SK-N-SH (cell line): ENCODE data around the gene MDK. TPM values are rescaled to one million over a fixed set of nuclear protein-coding genes. Genes with fewer than 3 reads are reported as not detected.

ENCODE experiments used
- CTCF ChIA-PET: fragments of 300-600, 350-600 bp; formaldehyde crosslinking; extraction: SDS; loops from one replicate; lab custom pipeline; 2021; lab: Yijun Ruan, JAX
- POLR2A ChIA-PET: fragments of 350-600 bp; sonication (Branson Sonifier 250); formaldehyde crosslinking; extraction: SDS; loops from one replicate; lab custom pipeline; 2020; ENCODE audit warnings: antibody characterized with exemption, inconsistent platforms; lab: Yijun Ruan, JAX
- DNase-seq: peaks from one replicate; pipeline ENCODE4 v3.0.0; 2012
- H2AFZ ChIP-seq: fragments of 200-600 bp; sonication (generic); 2 replicates; pipeline ENCODE4 v1.8.1; 2016; ENCODE audit warnings: antibody characterized with exemption, mild to moderate bottlenecking, low read depth
- H3F3A ChIP-seq: fragments of 200-600 bp; sonication (generic); replicated peaks from 2 replicates; pipeline ENCODE3; 2016; ENCODE audit warnings: antibody characterized with exemption, mild to moderate bottlenecking; ENCODE audit not compliant: insufficient read depth
- H3K27ac ChIP-seq, 2 experiments: fragments of 200-500 bp in 1 of 2; fragments of 200-600 bp in 1 of 2; sonication (Bioruptor generic) in 1 of 2; sonication (generic), shearing (Covaris generic) in 1 of 2; 2 replicates each; pipeline versions ENCODE4 v1.5.1 to v1.6.1; 2014 to 2016; ENCODE audit warnings: low read depth in 2 of 2, inconsistent platforms in 1 of 2, low read length in 1 of 2, mild to moderate bottlenecking in 1 of 2, mixed read lengths in 1 of 2
- H3K27me3 ChIP-seq: fragments of 200-600 bp; sonication (generic), shearing (Covaris generic); 2 replicates; pipeline ENCODE4 v1.6.1; 2016; ENCODE audit warnings: mixed run types; ENCODE audit not compliant: insufficient read depth
- H3K36me3 ChIP-seq, 2 experiments: fragments of 200-500 bp in 1 of 2; fragments of 200-600 bp in 1 of 2; sonication (Bioruptor generic) in 1 of 2; sonication (generic) in 1 of 2; replicated peaks in 1 of 2; 2 replicates each; pipeline versions ENCODE3 to v1.5.1; 2014 to 2016; ENCODE audit warnings: low read length in 1 of 2, mild to moderate bottlenecking in 1 of 2; ENCODE audit not compliant: insufficient read depth in 2 of 2, control insufficient read depth in 1 of 2
- H3K4me1 ChIP-seq, 2 experiments: fragments of 200-500 bp in 1 of 2; fragments of 200-600 bp in 1 of 2; sonication (Bioruptor generic) in 1 of 2; sonication (generic), shearing (Covaris generic) in 1 of 2; 2 replicates each; pipeline versions ENCODE4 v1.5.1 to v1.6.1; 2014 to 2016; ENCODE audit warnings: low read depth in 1 of 2, low read length in 1 of 2, mixed run types in 1 of 2; ENCODE audit not compliant: insufficient read depth in 2 of 2, control insufficient read depth in 1 of 2
- H3K4me2 ChIP-seq: fragments of 200-600 bp; sonication (generic), shearing (Covaris generic); 2 replicates; pipeline ENCODE4 v1.6.1; 2017; ENCODE audit warnings: mixed run types
- H3K4me3 ChIP-seq, 2 experiments: fragments of 200-500 bp in 1 of 2; fragments of 200-600 bp in 1 of 2; sonication (Bioruptor generic) in 1 of 2; sonication (generic), shearing (Covaris generic) in 1 of 2; 2 replicates each; pipeline versions ENCODE4 v1.5.1 to v1.8.1; 2014 to 2016; ENCODE audit warnings: low read depth in 2 of 2, inconsistent platforms in 1 of 2, low read length in 1 of 2, mild to moderate bottlenecking in 1 of 2, mixed read lengths in 1 of 2, moderate library complexity in 1 of 2
- H3K79me2 ChIP-seq: fragments of 200-600 bp; sonication (generic); 2 replicates; pipeline ENCODE4 v1.8.1; 2017; ENCODE audit warnings: mild to moderate bottlenecking; ENCODE audit not compliant: insufficient read depth
- H3K9ac ChIP-seq: fragments of 200-600 bp; sonication (generic); 2 replicates; pipeline ENCODE4 v1.6.1; 2017; ENCODE audit warnings: mixed run types
- H3K9me2 ChIP-seq: fragments of 200-600 bp; sonication (generic); 2 replicates; pipeline ENCODE4 v1.6.1; 2017; ENCODE audit warnings: mixed run types
- H3K9me3 ChIP-seq: fragments of 200-600 bp; sonication (generic); 2 replicates; pipeline ENCODE4 v1.6.1; 2017; ENCODE audit warnings: mixed run types, mild to moderate bottlenecking, moderate library complexity
- H4K20me1 ChIP-seq: fragments of 200-600 bp; sonication (generic); 2 replicates; pipeline ENCODE4 v1.6.1; 2017; ENCODE audit warnings: mild to moderate bottlenecking, mixed run types; ENCODE audit not compliant: insufficient read depth
- CHD2 ChIP-seq: fragments of 150-350 bp; IDR thresholded peaks from 2 replicates; pipeline ENCODE4 v1.6.1; 2018; ENCODE audit warnings: low read length; ENCODE audit not compliant: partially characterized antibody
- ELF1 ChIP-seq: IDR thresholded peaks from 2 replicates; pipeline ENCODE4 v1.4.0; 2012
- EP300 ChIP-seq, 2 experiments: IDR thresholded peaks; 2 replicates each; pipeline versions ENCODE4 v1.4.0 to v1.6.1; 2012; ENCODE audit warnings: borderline replicate concordance in 1 of 2, low read depth in 1 of 2, low read length in 1 of 2
- EZH2phosphoT487 ChIP-seq: fragments of 200-600 bp; sonication (generic); IDR thresholded peaks from 2 replicates; pipeline ENCODE4 v1.6.1; 2017; ENCODE audit warnings: low read depth, mixed run types, mild to moderate bottlenecking, antibody characterized with exemption, moderate library complexity, borderline replicate concordance
- FOXJ3 ChIP-seq: sonication (generic); formaldehyde crosslinking; IDR thresholded peaks from 2 replicates; pipeline ENCODE4 v1.5.1; 2020; ENCODE audit warnings: mild to moderate bottlenecking, missing genetic modification reagents
- MEF2A ChIP-seq: IDR thresholded peaks from 2 replicates; pipeline ENCODE4 v1.4.0; 2012; ENCODE audit warnings: low read depth, borderline replicate concordance
- MXI1 ChIP-seq: IDR thresholded peaks from 2 replicates; pipeline ENCODE4 v1.6.1; 2012; ENCODE audit warnings: mild to moderate bottlenecking, low read depth, low read length, improper control_type of control experiment
- NFIC ChIP-seq: IDR thresholded peaks from 2 replicates; pipeline ENCODE4 v1.4.0; 2012; ENCODE audit warnings: borderline replicate concordance
- NRF1 ChIP-seq: IDR thresholded peaks from 2 replicates; pipeline ENCODE4 v1.6.1; 2012; ENCODE audit warnings: low read depth, mild to moderate bottlenecking, low read length
- RAD21 ChIP-seq: IDR thresholded peaks from 2 replicates; pipeline ENCODE4 v1.6.1; 2012; ENCODE audit warnings: mild to moderate bottlenecking, low read length
- RCOR1 ChIP-seq: fragments of 150-350 bp; IDR thresholded peaks from 2 replicates; pipeline ENCODE4 v1.6.1; 2017; ENCODE audit warnings: antibody characterized with exemption, low read length
- RXRA ChIP-seq: IDR thresholded peaks from 2 replicates; pipeline ENCODE4 v1.4.0; 2012; ENCODE audit warnings: low read depth, mild to moderate bottlenecking, borderline replicate concordance
- SIN3A ChIP-seq: IDR thresholded peaks from 2 replicates; pipeline ENCODE4 v1.6.1; 2012; ENCODE audit warnings: low read depth, mild to moderate bottlenecking, low read length, moderate library complexity, borderline replicate concordance
- TCF12 ChIP-seq: IDR thresholded peaks from 2 replicates; pipeline ENCODE4 v1.4.0; 2012
- YY1 ChIP-seq: IDR thresholded peaks from 2 replicates; pipeline ENCODE4 v1.4.0; 2012; ENCODE audit warnings: low read depth, mild to moderate bottlenecking
- WGBS: methylation state at CpG from one replicate; pipeline ENCODE4 v1.1.6; 2017; ENCODE audit warnings: low lambda C conversion rate; 5-methylcytosine and 5-hydroxymethylcytosine counted together
- polyA plus RNA-seq, 3 experiments: library from polyadenylated mRNA; depleted of rRNA; stranded (reverse); fragments of >200 nt; gene quantifications; 2 replicates each; pipeline ENCODE4 v1.2.3, GENCODE V29; 2012
- TF ChIP-seq, protein P1 (sequence below): IDR thresholded peaks from 2 replicates; pipeline ENCODE4; 2012
- TF ChIP-seq, protein P2 (sequence below): fragments of 150-350 bp; IDR thresholded peaks from 2 replicates; pipeline ENCODE4 v1.6.1; 2017; ENCODE audit warnings: antibody characterized with exemption, low read length, low read depth, borderline replicate concordance
- TF ChIP-seq, protein P3 (sequence below): IDR thresholded peaks from 2 replicates; pipeline ENCODE4 v1.6.1; 2012; ENCODE audit warnings: mild to moderate bottlenecking, low read depth, low read length, moderate library complexity

Gene MDK
- polyA plus RNA-seq, 1 of the 3 experiments (the other 2 are of a cell fraction): 2,395 TPM

DNA sequence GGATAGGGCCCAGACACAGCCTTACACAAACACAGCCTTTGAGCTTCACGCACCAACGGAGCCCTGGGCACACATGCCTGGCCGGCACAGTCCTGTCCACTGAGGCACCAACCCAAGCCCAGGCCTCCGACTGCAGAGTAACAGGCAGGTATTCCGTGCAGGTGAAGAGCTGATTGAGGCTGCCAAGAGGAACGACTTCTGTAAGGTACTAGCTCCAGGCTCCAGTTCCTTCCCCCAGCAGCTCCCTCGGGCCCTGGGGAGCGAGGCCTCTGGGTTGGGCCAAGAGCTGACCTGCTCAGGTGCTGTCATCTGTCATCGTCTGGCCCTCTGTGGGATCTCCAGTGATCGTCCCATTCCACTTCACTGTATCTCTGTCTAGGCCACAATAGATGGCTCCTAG is 3.2 kb upstream of the MDK start:
- no peaks in the 10 kb centered on the region; the same call in 1 of the 2 replicates for H3K79me2 ChIP-seq
- H3K27ac ChIP-seq: no peak overlapping the region; a peak in 1 of 4 replicates
- CTCF ChIA-PET: interaction anchor here (0.9 to 5.3 kb wide), 8 partner anchors 10 to 32 kb away, joined by 3 to 47 read pairs (median 4); partner anchors contain the start of genes CHRM4 and DGKZ
- H3K9me2 ChIP-seq: no peaks in the 10 kb centered on the region
- DNase-seq: no peak
- no peak overlapping the region for H2AFZ ChIP-seq
- TF ChIP-seq MEF2A: no peak
- no peak for TF ChIP-seq MXI1
- no peak for TF ChIP-seq ELF1
- TF ChIP-seq EP300 (IDR thresholded peaks at IDR 0.05; ENCODE audit: borderline replicate concordance in 1 of 2, low read depth in 1 of 2, low read length in 1 of 2): no peak
- TF ChIP-seq RXRA: no peak
- no peak for TF ChIP-seq RCOR1
- no peak for TF ChIP-seq TCF12
- TF ChIP-seq FOXJ3 (CRISPR knock-in tag): no peak
- no peak for TF ChIP-seq NRF1
- TF ChIP-seq, protein P1, sequence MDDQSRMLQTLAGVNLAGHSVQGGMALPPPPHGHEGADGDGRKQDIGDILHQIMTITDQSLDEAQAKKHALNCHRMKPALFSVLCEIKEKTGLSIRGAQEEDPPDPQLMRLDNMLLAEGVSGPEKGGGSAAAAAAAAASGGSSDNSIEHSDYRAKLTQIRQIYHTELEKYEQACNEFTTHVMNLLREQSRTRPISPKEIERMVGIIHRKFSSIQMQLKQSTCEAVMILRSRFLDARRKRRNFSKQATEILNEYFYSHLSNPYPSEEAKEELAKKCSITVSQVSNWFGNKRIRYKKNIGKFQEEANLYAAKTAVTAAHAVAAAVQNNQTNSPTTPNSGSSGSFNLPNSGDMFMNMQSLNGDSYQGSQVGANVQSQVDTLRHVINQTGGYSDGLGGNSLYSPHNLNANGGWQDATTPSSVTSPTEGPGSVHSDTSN: no peak
- TF ChIP-seq RAD21: no peak
- POLR2A ChIA-PET: no interaction called here
- peaks cover 3% of the 10 kb centered on the region for H3F3A ChIP-seq
- H3K4me3 ChIP-seq: no peak overlapping the region
- H3K9me3 ChIP-seq: no peaks in the 10 kb centered on the region
- WGBS: 100% methylated on average over 6 of the region's 10 CpGs
- no peaks in the 10 kb centered on the region for H4K20me1 ChIP-seq
- H3K9ac ChIP-seq: no peak overlapping the region
- peaks cover 10 to 21% of the 10 kb centered on the region in 2 experiments; a peak in 2 of 4 replicates for H3K4me1 ChIP-seq
- H3K36me3 ChIP-seq: peaks cover 0 to 20% of the 10 kb centered on the region in 2 experiments
- H3K27me3 ChIP-seq: no peaks in the 10 kb centered on the region
- no peak overlapping the region for H3K4me2 ChIP-seq

DNA sequence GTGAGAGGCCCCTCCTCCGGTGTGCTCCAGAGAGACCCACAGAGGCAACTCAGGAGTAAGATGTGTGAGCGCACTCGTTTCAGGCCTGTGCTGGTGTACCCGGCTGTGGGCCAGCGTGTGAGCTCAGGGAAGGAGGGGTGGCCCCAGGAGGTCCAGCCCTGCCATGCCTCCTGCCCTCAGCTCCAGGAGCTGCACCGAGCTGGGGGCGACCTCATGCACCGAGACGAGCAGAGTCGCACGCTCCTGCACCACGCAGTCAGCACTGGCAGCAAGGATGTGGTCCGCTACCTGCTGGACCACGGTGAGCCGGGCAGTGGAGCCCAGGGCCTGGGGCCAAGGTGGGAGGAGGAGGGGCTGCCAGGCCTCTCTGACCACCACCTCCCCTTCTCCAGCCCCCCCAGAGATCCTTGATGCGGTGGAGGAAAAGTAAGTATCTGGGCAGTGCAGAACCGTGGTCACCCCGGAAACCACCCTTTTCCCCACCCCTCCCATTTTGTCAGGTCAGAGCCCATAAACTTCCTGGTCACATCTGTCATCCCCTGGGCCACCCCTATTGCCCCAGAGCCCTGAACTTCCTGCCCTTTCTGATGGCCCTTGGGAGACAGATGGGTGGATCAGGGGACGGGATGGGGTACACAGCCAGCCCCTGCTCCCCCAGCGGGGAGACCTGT is 2.5 kb upstream of the MDK start:
- ChIA-PET CTCF (interaction anchor here (1.0 to 5.3 kb wide), 6 partner anchors 11 to 31 kb away, joined by 3 to 47 read pairs (median 5); partner anchors contain the start of genes CHRM4 and DGKZ), POLR2A (no interaction called here)
- no peaks in the 10 kb centered on the region; the same call in 1 of the 2 replicates for H3K79me2 ChIP-seq
- no peak overlapping the region for H2AFZ ChIP-seq
- H3K9ac ChIP-seq: no peak overlapping the region
- no peaks in the 10 kb centered on the region for H3K9me3 ChIP-seq
- WGBS: 85% methylated on average over 5 of the region's 20 CpGs
- H3F3A ChIP-seq: peaks cover 3% of the 10 kb centered on the region
- no peak for DNase-seq
- H3K27ac ChIP-seq: peak overlapping the region in 1 of 2 experiments; percentile 55; a peak in 1 of 4 replicates
- TF ChIP-seq YY1: no peak
- no peak for TF ChIP-seq RCOR1
- TF ChIP-seq CHD2: no peak
- no peak for TF ChIP-seq EZH2phosphoT487
- TF ChIP-seq, protein P2, sequence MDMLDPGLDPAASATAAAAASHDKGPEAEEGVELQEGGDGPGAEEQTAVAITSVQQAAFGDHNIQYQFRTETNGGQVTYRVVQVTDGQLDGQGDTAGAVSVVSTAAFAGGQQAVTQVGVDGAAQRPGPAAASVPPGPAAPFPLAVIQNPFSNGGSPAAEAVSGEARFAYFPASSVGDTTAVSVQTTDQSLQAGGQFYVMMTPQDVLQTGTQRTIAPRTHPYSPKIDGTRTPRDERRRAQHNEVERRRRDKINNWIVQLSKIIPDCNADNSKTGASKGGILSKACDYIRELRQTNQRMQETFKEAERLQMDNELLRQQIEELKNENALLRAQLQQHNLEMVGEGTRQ: no peak
- TF ChIP-seq, protein P3, sequence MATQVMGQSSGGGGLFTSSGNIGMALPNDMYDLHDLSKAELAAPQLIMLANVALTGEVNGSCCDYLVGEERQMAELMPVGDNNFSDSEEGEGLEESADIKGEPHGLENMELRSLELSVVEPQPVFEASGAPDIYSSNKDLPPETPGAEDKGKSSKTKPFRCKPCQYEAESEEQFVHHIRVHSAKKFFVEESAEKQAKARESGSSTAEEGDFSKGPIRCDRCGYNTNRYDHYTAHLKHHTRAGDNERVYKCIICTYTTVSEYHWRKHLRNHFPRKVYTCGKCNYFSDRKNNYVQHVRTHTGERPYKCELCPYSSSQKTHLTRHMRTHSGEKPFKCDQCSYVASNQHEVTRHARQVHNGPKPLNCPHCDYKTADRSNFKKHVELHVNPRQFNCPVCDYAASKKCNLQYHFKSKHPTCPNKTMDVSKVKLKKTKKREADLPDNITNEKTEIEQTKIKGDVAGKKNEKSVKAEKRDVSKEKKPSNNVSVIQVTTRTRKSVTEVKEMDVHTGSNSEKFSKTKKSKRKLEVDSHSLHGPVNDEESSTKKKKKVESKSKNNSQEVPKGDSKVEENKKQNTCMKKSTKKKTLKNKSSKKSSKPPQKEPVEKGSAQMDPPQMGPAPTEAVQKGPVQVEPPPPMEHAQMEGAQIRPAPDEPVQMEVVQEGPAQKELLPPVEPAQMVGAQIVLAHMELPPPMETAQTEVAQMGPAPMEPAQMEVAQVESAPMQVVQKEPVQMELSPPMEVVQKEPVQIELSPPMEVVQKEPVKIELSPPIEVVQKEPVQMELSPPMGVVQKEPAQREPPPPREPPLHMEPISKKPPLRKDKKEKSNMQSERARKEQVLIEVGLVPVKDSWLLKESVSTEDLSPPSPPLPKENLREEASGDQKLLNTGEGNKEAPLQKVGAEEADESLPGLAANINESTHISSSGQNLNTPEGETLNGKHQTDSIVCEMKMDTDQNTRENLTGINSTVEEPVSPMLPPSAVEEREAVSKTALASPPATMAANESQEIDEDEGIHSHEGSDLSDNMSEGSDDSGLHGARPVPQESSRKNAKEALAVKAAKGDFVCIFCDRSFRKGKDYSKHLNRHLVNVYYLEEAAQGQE: no peak
- no peak for TF ChIP-seq TCF12
- no peak for TF ChIP-seq NFIC
- TF ChIP-seq MEF2A: no peak
- no peak for TF ChIP-seq RAD21
- TF ChIP-seq EP300 (IDR thresholded peaks at IDR 0.05; ENCODE audit: borderline replicate concordance in 1 of 2, low read depth in 1 of 2, low read length in 1 of 2): no peak
- no peak for TF ChIP-seq SIN3A
- TF ChIP-seq ELF1: no peak
- H3K36me3 ChIP-seq: peaks cover 0 to 24% of the 10 kb centered on the region in 2 experiments
- H3K4me2 ChIP-seq: no peak overlapping the region
- no peaks in the 10 kb centered on the region for H3K27me3 ChIP-seq
- no peaks in the 10 kb centered on the region for H3K9me2 ChIP-seq
- no peaks in the 10 kb centered on the region for H4K20me1 ChIP-seq
- H3K4me3 ChIP-seq: no peak overlapping the region
- H3K4me1 ChIP-seq: peaks cover 10 to 23% of the 10 kb centered on the region in 2 experiments; a peak in 2 of 4 replicates
